Gastrocnemius medialis (tissue), 4 donors: ENCODE data around the gene ZSCAN10.

Source experiments
- CTCF ChIP-seq, 5 experiments: fragments of 450-650 bp in 3 of 5; fragments of 200-600 bp in 2 of 5; sonication (generic) in 2 of 5; IDR thresholded peaks in 4 of 5; conservative IDR thresholded peaks in 1 of 5; 1 replicate in 4 of 5; 2 replicates in 1 of 5; pipeline ENCODE4 v1.5.1; 2016 to 2019; ENCODE audit warnings: antibody characterized with exemption in 5 of 5, mild to moderate bottlenecking in 3 of 5, moderate library complexity in 3 of 5
- POLR2A ChIP-seq, 2 donors: fragments of 450-650 bp; IDR thresholded peaks; one replicate each; pipeline ENCODE4 v1.6.1; 2017; ENCODE audit warnings: antibody characterized with exemption in 2 of 2, mild to moderate bottlenecking in 2 of 2, moderate library complexity in 2 of 2

GRCh38 chr16:3073448-3073847 lies 25.6 kb downstream of the ZSCAN10 start:
- TF ChIP-seq POLR2A (IDR thresholded peaks at IDR 0.05) = no peak
- no peak for TF ChIP-seq CTCF (IDR thresholded peaks at IDR 0.05 in 4 of 5, conservative IDR thresholded peaks at IDR 0.05 in 1 of 5)
